ENCODE measurements around the gene LARP4B.
A peak's percentile ranks its signal among the peaks of the same experiment; 100 is the strongest.

Gene LARP4B

DNA sequence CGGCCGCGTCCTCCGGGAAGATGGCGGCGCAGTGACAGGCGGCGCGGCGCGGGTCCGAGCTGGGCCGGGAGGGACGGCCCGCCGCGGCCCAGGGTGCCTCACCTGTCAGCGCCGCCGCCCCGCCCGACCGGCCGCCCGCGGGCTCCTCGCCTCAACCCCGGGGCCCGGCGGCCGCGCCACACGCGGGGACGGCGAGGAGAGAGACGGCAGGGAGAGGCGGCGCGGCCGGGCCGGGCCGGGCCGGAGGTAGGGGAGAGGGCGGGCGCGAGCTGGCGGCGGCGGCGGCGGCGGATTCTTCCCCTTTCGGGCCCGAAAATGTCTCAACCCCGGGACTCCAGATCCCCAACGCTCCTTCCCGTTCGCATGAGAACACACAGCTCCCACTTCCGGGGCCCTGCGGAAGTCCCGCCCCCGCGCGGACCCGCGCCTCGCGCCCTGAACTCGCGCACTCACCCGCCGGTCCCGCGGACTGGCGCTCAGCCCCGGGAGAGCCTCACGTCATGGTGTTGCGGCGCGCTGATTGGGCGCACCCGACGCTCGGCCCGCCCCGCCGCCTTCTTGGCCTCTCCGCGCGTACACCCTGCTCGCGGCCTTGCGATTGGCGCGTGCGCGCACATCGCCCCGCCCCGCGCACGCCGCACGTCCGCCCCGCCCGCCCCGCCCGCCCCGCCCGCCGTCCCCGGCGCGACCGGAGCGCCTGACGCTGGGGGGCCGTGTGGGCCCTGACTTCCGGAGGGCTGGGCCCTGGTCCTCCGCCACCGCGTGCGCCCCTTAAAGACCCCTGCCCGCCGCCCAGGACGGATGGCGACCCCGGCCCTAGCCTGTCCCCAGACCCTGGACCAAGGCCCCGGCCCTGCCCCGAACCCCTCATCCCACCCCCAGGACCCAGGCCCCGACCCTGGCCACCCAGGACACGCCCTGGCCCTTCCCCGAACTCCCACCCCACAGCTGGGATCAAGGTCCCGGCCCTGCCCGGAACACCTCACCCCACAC, at the start of gene LARP4B:
LARP4B (minus strand) TSS at position 380 of the 993 bp plus-strand sequence. CDS start 45,984 bp downstream, outside the sequence.
- peak; percentile 62 for DNase-seq

- DNase-seq = no peak
Measured at GRCh38 chr10:980468-981093, 49.1 kb upstream of the LARP4B start.

- DNase-seq = no peak
Measured at GRCh38 chr10:978826-979421, 47.4 kb upstream of the LARP4B start.

DNA sequence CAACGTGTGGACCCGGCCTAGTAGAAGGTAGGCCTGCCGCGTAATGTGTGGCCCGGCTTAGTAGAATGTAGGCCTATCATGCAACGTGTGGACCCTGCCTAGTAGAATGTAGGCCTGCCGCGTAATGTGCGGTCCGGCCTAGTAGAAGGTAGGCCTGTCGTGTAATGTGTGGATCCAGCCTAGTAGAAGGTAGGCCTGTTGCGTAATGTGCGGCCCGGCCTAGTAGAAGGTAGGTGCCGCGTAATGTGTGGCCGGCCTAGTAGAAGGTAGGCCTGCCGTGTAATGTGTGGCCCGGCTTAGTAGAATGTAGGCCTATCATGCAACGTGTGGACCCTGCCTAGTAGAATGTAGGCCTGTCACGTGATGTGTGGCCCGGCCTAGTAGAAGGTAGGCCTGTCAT, 44.8 kb upstream of the LARP4B start:
- DNase-seq = no peak

- no peak for DNase-seq
Measured at GRCh38 chr10:974785-975074, 43.2 kb upstream of the LARP4B start.

DNA sequence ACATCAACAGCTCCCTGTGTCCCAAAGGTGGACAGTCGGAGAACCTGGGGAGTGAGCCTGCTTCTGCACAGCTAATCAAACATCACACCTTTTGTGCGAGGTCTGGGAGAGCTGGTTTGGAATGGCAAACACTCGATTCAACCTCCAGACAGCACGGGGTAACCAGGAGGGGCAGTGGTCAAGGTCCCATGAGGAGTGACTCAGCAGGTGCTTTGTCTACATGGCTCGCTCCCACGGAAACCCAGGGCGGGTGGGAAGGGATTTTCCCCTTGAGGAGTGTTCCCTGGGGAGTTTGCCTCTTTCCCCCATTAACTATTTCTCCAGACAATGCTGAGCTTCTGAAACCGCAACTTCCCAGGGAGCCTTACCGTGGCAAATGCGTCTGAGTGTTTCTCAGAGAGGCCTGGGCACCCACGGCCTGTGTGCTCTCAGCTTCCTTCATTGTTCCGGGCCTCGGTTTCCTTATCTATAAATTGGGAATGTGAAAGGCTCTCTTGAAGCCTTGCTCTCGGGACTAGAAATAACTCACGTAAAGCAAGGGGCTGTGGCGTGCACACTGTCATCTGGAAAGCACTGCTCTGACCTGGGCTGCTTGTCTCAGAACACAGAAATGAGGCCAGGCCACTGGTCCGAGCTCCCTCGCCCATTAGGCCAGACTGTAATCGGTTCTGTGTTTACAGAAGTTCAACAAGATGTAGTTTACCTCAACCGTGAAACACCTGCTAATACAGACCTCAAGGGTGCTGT, 42.7 kb upstream of the LARP4B start:
- DNase-seq = no peak

GRCh38 chr10:972763-973162, 41.3 kb upstream of the LARP4B start:
- no peak for DNase-seq

GRCh38 chr10:971613-972012, 40.1 kb upstream of the LARP4B start:
- no peak for DNase-seq

DNA sequence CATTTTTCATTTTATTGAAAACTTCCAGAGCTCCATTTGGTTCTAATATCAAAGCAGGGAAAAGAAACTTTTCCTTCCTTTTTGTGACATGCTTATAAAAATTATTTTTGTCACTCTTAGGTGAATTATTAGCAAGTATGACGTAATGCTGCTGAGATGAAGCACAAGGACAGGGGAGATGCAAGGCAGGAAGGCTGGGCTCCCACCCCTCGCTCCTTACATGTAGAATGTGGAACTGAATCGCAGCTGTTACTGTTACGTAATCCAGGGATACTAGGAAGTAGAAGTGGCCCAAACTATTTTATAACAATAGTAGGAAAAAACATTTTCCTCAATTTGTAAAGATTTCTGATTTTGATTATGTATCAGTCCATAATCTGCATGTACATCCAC, 39.6 kb upstream of the LARP4B start:
- DNase-seq = no peak

DNA sequence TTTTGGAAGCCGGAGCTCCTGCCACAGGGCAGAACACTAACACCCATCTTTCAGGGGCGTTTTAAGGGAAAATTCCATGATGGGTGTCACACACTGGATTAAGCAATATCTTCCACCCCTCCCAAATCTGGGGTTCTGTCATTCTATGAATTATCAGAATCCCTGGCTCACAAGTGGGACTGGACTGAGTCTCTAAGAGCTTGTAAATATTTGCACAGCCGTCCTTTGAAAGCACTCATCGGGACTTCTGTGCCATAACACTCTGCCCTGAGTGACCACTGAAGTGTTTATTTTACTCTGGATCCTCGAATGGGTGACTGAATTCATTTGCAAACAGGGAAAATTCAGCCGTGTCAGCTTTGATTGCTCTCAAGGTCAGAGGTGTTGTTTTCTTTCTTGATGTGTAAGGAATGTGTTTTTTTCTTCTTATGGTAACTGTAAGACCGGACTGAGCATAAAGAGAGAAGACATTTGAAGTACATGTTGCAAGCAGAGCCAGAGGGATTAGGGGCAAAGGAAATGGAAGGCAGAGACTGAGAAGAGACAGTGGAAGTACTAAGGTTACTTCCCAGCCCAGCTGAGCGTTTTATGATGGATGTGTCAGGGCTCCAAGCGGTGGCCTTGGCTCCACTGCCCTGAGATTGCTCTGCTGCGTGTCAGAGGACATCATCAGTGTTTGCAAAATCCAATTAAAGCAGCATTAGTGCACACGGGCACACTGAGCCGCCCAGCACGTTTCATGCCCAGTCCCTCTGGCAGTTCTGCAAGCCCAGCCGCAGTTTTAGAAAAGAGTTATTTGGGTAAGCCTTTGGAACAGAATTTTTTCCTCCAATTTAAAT, 39.0 kb upstream of the LARP4B start:
- DNase-seq = peak; percentile 44

DNA sequence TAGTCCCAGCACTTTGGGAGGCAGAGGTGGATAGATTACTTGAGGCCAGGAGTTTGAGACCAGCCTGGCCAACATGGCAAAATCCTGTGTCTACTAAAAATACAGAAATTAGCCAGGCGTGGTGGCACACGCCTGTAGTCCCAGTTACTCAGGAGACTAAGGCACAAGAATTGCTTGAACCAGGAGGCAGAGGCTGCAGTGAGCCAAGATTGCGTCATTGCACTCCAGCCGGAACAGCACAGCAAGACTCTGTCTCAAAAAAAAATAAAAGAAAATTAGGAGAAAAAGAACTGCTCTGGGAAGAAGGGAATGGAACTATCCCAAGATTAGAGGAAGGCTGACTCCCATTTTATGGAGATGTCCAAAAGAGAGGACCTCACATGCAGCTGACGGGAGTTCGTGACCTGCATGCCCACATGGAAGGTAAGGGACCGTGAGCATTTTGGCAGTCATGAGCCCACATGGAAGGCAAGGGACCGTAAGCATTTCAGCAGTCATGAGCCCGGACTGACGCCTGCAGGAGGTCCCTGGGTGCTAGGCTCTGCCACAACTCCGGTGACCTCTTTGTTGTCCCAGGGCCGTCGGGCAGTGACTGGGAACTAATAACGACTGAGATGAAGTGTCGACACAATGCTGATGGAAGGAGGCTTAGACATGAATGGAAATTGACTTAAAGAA, 38.1 kb upstream of the LARP4B start:
- DNase-seq = no peak

DNA sequence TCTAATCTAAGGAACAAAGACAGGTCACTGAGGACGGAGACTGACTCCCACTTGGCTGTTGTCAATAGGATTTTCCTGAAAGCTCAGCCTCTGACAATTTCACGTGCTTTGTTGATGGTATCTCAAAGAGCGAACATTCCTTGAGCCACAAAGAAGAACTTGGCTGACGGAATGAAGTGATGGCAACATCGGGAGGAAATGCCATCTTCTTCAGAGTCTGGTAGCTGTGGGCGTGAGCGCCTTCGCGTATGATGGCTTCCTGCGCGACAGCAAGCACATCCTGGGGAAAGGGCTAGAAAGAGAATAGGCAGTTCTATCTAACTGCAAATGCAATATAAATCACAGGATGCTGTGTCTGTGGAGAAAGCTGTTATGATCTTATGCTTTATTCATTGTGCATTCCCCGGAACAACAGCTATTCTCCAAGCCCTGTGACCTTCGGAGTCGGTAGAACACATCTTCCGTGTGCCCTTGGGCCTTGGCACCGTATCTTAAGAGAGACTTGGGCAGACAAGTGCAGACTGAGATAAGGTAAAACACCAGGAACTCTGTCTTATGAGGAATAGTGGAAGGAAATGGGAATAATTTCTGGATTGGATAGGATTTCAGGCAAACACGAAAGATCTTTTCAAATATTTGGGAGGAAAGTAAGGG, 37.2 kb upstream of the LARP4B start:
- DNase-seq = no peak

DNA sequence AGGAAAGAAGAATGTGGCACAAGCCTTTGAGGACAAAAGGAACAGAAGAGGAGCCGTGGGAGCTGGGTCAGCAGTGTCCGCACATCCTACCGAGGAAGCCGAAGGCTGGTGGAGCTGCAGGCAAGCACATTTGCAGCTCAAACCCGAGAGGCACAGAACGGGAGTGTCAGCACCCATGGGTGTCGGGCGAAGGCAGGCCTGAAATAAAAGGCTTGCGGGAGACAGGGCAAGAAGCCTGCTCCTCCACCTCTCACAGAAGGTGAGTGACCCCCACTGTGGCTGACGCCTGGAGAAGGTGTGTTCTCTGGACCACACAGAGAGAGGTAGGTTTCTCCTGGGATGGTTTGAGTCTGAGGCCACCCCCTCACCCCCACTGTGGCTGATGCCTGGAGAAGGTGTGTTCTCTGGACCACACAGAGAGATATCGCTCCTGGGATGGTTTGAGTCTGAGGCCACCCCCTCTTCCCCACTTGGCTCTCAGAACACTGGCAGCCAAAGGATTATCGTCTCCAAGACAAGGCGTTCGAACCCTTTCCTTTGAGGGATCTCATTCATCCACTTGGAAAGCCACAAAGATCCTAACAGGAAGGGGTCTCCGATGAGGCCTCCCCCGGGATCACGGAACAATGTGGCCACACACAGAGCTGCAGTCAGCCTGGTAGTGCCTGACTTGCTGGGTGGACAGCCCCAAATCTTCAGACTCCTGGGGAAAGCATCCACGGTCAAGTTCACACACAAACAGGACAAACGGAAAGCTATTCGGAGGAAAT, 35.1 kb upstream of the LARP4B start:
- no peak for DNase-seq

- DNase-seq = no peak
Measured at GRCh38 chr10:964988-965417, 33.5 kb upstream of the LARP4B start.

DNA sequence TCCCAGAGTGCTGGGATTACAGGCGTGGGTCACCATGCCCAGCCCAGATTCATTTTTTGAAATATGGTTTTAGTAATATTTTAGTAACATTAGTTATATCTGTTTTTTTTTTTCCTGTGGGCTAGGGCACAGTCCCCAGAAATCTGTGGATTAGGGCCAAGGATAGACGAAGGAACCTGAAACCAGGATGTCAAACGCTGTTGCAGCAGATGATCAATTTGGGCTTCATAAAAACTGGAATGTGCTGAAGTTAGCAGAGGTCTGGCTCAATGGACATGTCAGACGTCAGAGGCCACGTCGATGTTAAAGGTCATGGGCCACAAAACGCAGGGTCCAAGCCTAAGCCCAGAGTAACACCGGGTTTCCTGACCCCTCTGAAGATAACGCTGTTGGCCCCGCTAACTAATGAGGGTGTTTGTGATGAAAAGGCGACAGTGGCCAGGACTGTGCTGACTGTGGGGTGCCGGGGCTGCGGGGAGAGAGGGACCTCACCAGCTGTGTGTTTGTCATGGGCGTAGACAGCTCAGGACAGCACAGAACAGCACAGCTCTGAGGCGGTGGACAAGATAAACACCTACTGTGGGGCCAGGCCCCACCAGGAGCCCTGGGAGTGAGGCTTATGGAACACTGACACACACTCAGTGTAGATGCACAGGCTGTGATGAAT, 32.9 kb upstream of the LARP4B start:
- DNase-seq = no peak

DNA sequence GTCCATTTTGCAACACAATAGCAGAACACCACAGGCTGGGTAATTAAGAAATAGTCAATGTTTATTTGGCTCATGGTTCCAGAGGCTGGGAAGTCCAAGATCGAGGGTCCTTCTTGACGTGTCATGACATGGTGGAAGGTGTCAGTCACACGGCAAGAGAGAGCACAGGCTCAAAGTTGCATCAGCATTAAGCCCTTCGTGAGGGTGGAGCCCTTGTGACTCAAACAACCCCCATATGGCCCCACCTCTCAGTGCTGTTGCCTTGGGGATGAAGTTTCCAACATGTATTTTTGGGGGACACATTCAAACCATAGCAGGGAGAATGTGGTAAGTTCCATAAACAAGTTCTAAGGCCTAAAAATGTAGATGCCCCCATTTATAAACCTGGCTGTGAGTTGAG, 32.1 kb upstream of the LARP4B start:
- DNase-seq = no peak

DNA sequence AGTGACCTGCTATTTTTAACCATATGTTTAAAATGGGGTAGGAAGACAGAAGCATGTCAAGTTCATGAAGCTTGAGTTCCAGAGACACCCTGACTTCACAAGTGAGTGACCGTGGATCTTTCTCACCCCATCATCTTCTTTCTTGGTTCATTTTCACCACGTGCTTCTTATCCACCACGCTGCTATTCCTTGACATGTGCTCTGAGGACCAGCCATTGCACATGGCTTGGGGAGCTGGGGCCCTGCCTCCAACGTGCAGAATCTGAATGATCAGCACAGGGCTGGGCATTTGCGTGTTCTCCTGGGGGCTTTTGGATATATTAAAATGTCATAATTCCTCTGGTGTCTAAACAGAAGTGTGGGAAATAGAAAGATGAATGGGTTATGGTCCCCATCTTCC, 31.7 kb upstream of the LARP4B start:
- no peak for DNase-seq

GRCh38 chr10:962342-962741, 30.8 kb upstream of the LARP4B start:
- DNase-seq = no peak

DNA sequence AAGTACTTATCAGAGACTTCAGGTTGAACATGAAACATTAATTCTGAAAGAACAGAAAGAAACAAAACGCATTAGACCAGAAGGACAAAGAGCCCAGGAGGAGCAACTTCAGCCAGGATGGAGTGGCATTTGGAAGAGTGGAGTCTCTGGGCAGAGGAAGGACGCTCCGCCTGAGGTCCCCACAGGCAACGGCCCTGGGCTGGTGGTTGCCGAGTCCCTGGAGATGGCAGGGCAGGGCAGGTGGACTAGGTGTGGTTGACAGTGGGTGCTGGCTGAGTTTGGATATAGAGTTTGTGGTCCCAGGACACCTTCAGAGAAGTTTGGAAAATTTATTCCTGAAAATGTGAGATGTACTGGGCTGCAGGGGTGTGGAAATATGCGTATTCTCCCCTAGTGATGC, 27.4 kb upstream of the LARP4B start:
- no peak for DNase-seq

DNA sequence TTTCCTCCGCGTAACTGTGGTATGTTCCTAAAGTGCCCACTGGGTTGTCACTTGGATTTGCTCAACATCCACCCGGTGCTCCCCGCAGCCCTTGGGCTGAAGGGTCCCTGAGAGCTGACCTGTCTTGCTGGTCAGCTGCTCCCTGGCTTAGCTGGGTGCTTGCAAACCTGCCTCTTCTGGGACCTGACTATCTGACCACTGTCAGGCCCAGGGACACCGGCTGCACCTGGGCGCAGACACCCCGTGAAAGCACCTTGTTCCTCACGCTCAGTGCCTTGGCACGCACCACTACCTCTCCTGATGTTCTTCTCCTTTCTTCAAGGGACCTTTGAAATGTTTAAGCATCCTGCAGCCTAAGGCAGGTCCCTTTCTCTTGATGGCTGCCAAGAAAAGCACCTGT, 26.6 kb upstream of the LARP4B start:
- DNase-seq = no peak
